IMR-90 (cell line): Measurements from ENCODE around the gene PIP4K2A. TPM values are rescaled to one million over a fixed set of nuclear protein-coding genes. Genes with fewer than 3 reads are reported as not detected.

Experiments used
- ATAC-seq: fragments of 200-7000 bp; cut with Tn5 transposase; 2 replicates; pipeline ENCODE4 v1.9.1; 2020; ENCODE audit warnings: low read depth, mild to moderate bottlenecking, moderate library complexity
- BruUV-seq: library from RNA; stranded (reverse); fragments of 400-500 nt; replicated peaks from 2 replicates; lab custom pipeline; 2021; lab: Mats Ljungman, UMichigan
- CTCF ChIA-PET: fragments of 300-600 bp; formaldehyde crosslinking; extraction: SDS; loops from one replicate; lab custom pipeline; 2021; ENCODE audit warnings: antibody characterized with exemption; lab: Yijun Ruan, JAX
- POLR2A ChIA-PET: fragments of 300-600 bp; sonication (Branson Sonifier 250); formaldehyde crosslinking; loops from one replicate; lab custom pipeline; 2022; ENCODE audit warnings: antibody characterized with exemption; ENCODE audit not compliant: unreplicated experiment; lab: Charles Lee
- DNase-seq: peaks from one replicate; pipeline ENCODE4 v3.0.0; 2013
- H2AFZ ChIP-seq: replicated peaks from 2 replicates; pipeline ENCODE3; 2013; ENCODE audit warnings: low read length, mild to moderate bottlenecking; ENCODE audit not compliant: poor library complexity
- H2AK5ac ChIP-seq: 2 replicates; pipeline ENCODE4 v1.6.1; 2013; ENCODE audit warnings: low read depth, low read length, inconsistent platforms
- H2AK9ac ChIP-seq: replicated peaks from 2 replicates; pipeline ENCODE3; 2013; ENCODE audit warnings: mild to moderate bottlenecking, low read depth, low read length, moderate library complexity; ENCODE audit not compliant: poor library complexity
- H2BK120ac ChIP-seq: 2 replicates; pipeline ENCODE4 v1.6.1; 2013; ENCODE audit warnings: low read depth, low read length, inconsistent platforms
- H2BK15ac ChIP-seq: 3 replicates; pipeline ENCODE4 v1.6.1; 2013; ENCODE audit warnings: low read depth, low read length, inconsistent platforms
- H2BK20ac ChIP-seq: 2 replicates; pipeline ENCODE4 v1.6.1; 2013; ENCODE audit warnings: low read depth, mild to moderate bottlenecking, inconsistent platforms, low read length, moderate library complexity
- H2BK5ac ChIP-seq: 2 replicates; pipeline ENCODE4 v1.6.1; 2013; ENCODE audit warnings: mild to moderate bottlenecking, low read depth, low read length, inconsistent platforms; ENCODE audit not compliant: poor library complexity, severe bottlenecking
- H3K14ac ChIP-seq: replicated peaks from 2 replicates; pipeline ENCODE4 v1.6.1; 2013; ENCODE audit warnings: low read depth, low read length, inconsistent platforms
- H3K18ac ChIP-seq: 2 replicates; pipeline ENCODE4 v1.6.1; 2013; ENCODE audit warnings: low read depth, low read length, control low read depth
- H3K23ac ChIP-seq: 2 replicates; pipeline ENCODE4 v1.6.1; 2013; ENCODE audit warnings: low read depth, low read length, inconsistent platforms
- H3K27ac ChIP-seq: 2 replicates; pipeline ENCODE4 v1.5.1; 2013; ENCODE audit warnings: mild to moderate bottlenecking, control low read depth, low read length; ENCODE audit not compliant: insufficient read depth
- H3K27me3 ChIP-seq: 2 replicates; pipeline ENCODE4 v1.6.1; 2013; ENCODE audit warnings: low read length; ENCODE audit not compliant: control insufficient read depth, insufficient read depth
- H3K36me3 ChIP-seq: 2 replicates; pipeline ENCODE4 v1.6.1; 2013; ENCODE audit warnings: low read length, mixed read lengths; ENCODE audit not compliant: control insufficient read depth, insufficient read depth
- H3K4ac ChIP-seq: 2 replicates; pipeline ENCODE4 v1.6.1; 2013; ENCODE audit warnings: low read depth, low read length, inconsistent platforms
- H3K4me1 ChIP-seq: 2 replicates; pipeline ENCODE4 v1.6.1; 2013; ENCODE audit warnings: low read length, mixed read lengths; ENCODE audit not compliant: control insufficient read depth, insufficient read depth
- H3K4me2 ChIP-seq: 2 replicates; pipeline ENCODE4 v1.6.1; 2013; ENCODE audit warnings: low read depth, mild to moderate bottlenecking, control low read depth, low read length, moderate library complexity
- H3K4me3 ChIP-seq: 2 replicates; pipeline ENCODE4 v1.5.1; 2013; ENCODE audit warnings: low read depth, mild to moderate bottlenecking, control low read depth, low read length, moderate library complexity; ENCODE audit not compliant: insufficient read depth
- H3K56ac ChIP-seq: 2 replicates; pipeline ENCODE4 v1.6.1; 2013; ENCODE audit warnings: low read length, inconsistent platforms; ENCODE audit not compliant: insufficient read depth; ENCODE audit errors: extremely low read depth
- H3K79me1 ChIP-seq, 2 experiments: 2 replicates each; pipeline ENCODE4 v1.6.1; 2013; ENCODE audit warnings: low read length in 2 of 2, inconsistent platforms in 1 of 2, low read depth in 1 of 2
- H3K9ac ChIP-seq: 2 replicates; pipeline ENCODE4 v1.6.1; 2013; ENCODE audit warnings: low read depth, low read length, control low read depth
- H3K9me1 ChIP-seq: 2 replicates; pipeline ENCODE4 v1.6.1; 2013; ENCODE audit warnings: low read length, inconsistent platforms; ENCODE audit not compliant: insufficient read depth
- H3K9me3 ChIP-seq: 2 replicates; pipeline ENCODE4 v1.6.1; 2013; ENCODE audit warnings: low read length; ENCODE audit not compliant: control insufficient read depth, insufficient read depth
- H4K20me1 ChIP-seq: 2 replicates; pipeline ENCODE4 v1.6.1; 2013; ENCODE audit warnings: low read length, inconsistent platforms; ENCODE audit not compliant: insufficient read depth
- H4K5ac ChIP-seq: 2 replicates; pipeline ENCODE4 v1.6.1; 2013; ENCODE audit warnings: mild to moderate bottlenecking, low read depth, low read length, control low read depth
- H4K8ac ChIP-seq, 2 experiments: 2 replicates each; pipeline ENCODE4 v1.6.1; 2013; ENCODE audit warnings: low read depth in 2 of 2, low read length in 2 of 2, control low read depth in 1 of 2, inconsistent platforms in 1 of 2
- H4K91ac ChIP-seq: 2 replicates; pipeline ENCODE4 v1.6.1; 2013; ENCODE audit warnings: low read depth, low read length, inconsistent platforms; ENCODE audit not compliant: insufficient read depth
- BHLHE40 ChIP-seq: fragments of 150-350 bp; IDR thresholded peaks from 2 replicates; pipeline ENCODE4 v1.6.1; 2016; ENCODE audit warnings: mild to moderate bottlenecking, low read depth, low read length
- CEBPB ChIP-seq: IDR thresholded peaks from 2 replicates; pipeline ENCODE4 v1.6.1; 2012; ENCODE audit warnings: low read depth, low read length, improper control_type of control experiment
- CHD1 ChIP-seq: IDR thresholded peaks from 2 replicates; pipeline ENCODE4 v1.6.1; 2012; ENCODE audit warnings: low read depth, low read length, improper control_type of control experiment
- FOS ChIP-seq: fragments of 150-350 bp; IDR thresholded peaks from 2 replicates; pipeline ENCODE4 v1.6.1; 2016; ENCODE audit warnings: low read depth, low read length
- MAFK ChIP-seq: IDR thresholded peaks from 2 replicates; pipeline ENCODE4 v1.6.1; 2012; ENCODE audit warnings: low read depth, low read length, improper control_type of control experiment
- MAZ ChIP-seq: IDR thresholded peaks from 2 replicates; pipeline ENCODE4 v1.6.1; 2012; ENCODE audit warnings: low read depth, mild to moderate bottlenecking, low read length, improper control_type of control experiment, moderate library complexity, borderline replicate concordance
- MXI1 ChIP-seq: IDR thresholded peaks from 2 replicates; pipeline ENCODE4 v1.6.1; 2012; ENCODE audit warnings: low read depth, mild to moderate bottlenecking, low read length, moderate library complexity, borderline replicate concordance
- POLR2A ChIP-seq: IDR thresholded peaks from 2 replicates; pipeline ENCODE4 v1.6.1; 2012; ENCODE audit warnings: mild to moderate bottlenecking, low read depth, low read length
- RAD21 ChIP-seq: IDR thresholded peaks from 2 replicates; pipeline ENCODE4 v1.6.1; 2012; ENCODE audit warnings: low read length, improper control_type of control experiment
- RCOR1 ChIP-seq: IDR thresholded peaks from 2 replicates; pipeline ENCODE4 v1.6.1; 2012; ENCODE audit warnings: mild to moderate bottlenecking, low read length, improper control_type of control experiment; ENCODE audit not compliant: insufficient replicate concordance
- RFX5 ChIP-seq: IDR thresholded peaks from 2 replicates; pipeline ENCODE4 v1.8.0; 2012; ENCODE audit warnings: low read depth, mild to moderate bottlenecking, low read length, moderate library complexity
- SMC3 ChIP-seq: fragments of 150-350 bp; IDR thresholded peaks from 2 replicates; pipeline ENCODE4 v1.6.1; 2016; ENCODE audit warnings: low read depth, mild to moderate bottlenecking, antibody characterized with exemption, low read length, moderate library complexity
- WGBS, 2 experiments: methylation state at CpG; one replicate each; pipeline versions ENCODE4 v1.1.5 to v1.1.7; 2013; ENCODE audit warnings: missing lambda C conversion rate in 2 of 2; ENCODE audit not compliant: insufficient read length in 1 of 2; ENCODE audit errors: extremely low coverage in 2 of 2; 5-methylcytosine and 5-hydroxymethylcytosine counted together
- dilution Hi-C: fragments of 300-500 bp; cut with HindIII; formaldehyde crosslinking; loops from one replicate; pipeline ENCODE4 v1.14.3; 2018; ENCODE audit warnings: low sequenced_read_pairs; ENCODE audit not compliant: unreplicated experiment
- in situ Hi-C: fragments of 300-500 bp; cut with MboI; formaldehyde crosslinking; loops from 3 replicates; pipeline ENCODE4 v1.14.3; 2019; ENCODE audit warnings: low sequenced_read_pairs, inconsistent platforms, mixed read lengths
- intact Hi-C: fragments of 100-400 bp; cut with micrococcal nuclease; formaldehyde crosslinking; loops from 2 replicates; pipeline ENCODE4 v1.10.0; 2022
- polyA plus RNA-seq, 3 experiments: library from polyadenylated mRNA; depleted of rRNA; stranded (reverse); fragments of >200 nt; gene quantifications; 2 replicates each; pipeline ENCODE4 v1.2.3, GENCODE V29; 2012; ENCODE audit warnings: low replicate concordance in 1 of 3
- total RNA-seq: library from RNA; depleted of rRNA; stranded (reverse); fragments of >200 nt; gene quantifications from 2 replicates; pipeline ENCODE4 v1.2.3, GENCODE V29; 2012
- TF ChIP-seq, protein P1 (sequence below): fragments of 150-350 bp; IDR thresholded peaks from 2 replicates; pipeline ENCODE4 v1.6.1; 2016; ENCODE audit warnings: low read depth, mild to moderate bottlenecking, low read length, moderate library complexity, borderline replicate concordance
- TF ChIP-seq, protein P2 (sequence below): fragments of 150-350 bp; IDR thresholded peaks from 2 replicates; pipeline ENCODE4 v1.6.1; 2017; ENCODE audit warnings: mild to moderate bottlenecking, antibody characterized with exemption, low read length, low read depth
- TF ChIP-seq, protein P3 (sequence below): conservative IDR thresholded peaks from 2 replicates; pipeline ENCODE4 v1.5.1; 2012; ENCODE audit warnings: mild to moderate bottlenecking, low read depth, low read length, improper control_type of control experiment

PIP4K2A gene
- total and polyA plus RNA-seq, 2 of the 4 experiments (the other 2 are of a cell fraction), result 9.8 to 18.1 TPM

DNA sequence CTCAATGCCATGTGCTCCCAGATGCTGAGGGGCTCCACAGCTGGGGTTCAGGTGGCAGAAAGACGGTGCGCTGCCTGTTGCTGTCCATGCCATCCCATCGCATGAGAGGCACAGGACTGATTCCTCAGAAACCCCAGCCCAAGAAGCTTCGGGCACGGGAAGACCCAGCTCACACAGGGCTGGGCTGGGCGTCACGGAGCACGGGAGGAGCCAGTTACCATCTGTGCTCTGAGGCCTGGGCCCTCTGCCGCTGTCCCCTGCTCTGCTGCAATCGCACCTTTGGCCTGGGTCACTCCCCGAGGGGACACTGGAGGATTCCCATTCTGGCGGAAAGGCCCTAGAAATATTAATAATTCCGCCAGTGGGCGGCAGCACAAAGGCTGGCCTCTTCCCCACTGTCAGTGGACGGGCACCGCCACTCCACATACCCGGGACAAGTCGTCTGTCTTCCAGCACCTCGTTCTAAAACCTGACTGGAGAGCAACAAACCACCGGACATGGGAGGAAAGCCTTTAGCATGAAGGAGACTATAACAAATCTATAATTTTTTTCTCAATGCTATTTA is 92.1 kb downstream of the PIP4K2A start:
- Histone ChIP-seq H2BK5ac (peak overlapping the region; percentile 15), H4K20me1 (0 out of 2 replicates have a peak, but pooled peaks cover 6% of the 10 kb centered on the region), H3K4ac (peak overlapping the region; percentile 43; the same call in 1 of the 2 replicates), H3K9ac (no peak overlapping the region), H3K23ac (no peak overlapping the region), H3K9me3 (no peaks in the 10 kb centered on the region), H4K8ac (no peak overlapping the region), H4K91ac (0 out of 2 replicates have a peak overlapping the region, but pooled peaks have one; percentile 23), H3K79me1 (peaks cover 21 to 56% of the 10 kb centered on the region in 2 experiments), H3K36me3 (no peaks in the 10 kb centered on the region), H2BK20ac (0 out of 2 replicates have a peak overlapping the region, but pooled peaks have one; percentile 29), H3K56ac (no peak overlapping the region), H2BK120ac (peak overlapping the region; percentile 29; the same call in 1 of the 2 replicates), H3K27ac (no peak overlapping the region), H3K18ac (0 out of 2 replicates have a peak overlapping the region, but pooled peaks have one; percentile 31), H3K9me1 (peaks cover 25% of the 10 kb centered on the region), H3K4me2 (no peak overlapping the region), H2AFZ (no peak overlapping the region), H4K5ac (no peak overlapping the region), H3K14ac (no peak overlapping the region; the same call in 1 of the 2 replicates), H2AK5ac (peak overlapping the region; percentile 54), H3K27me3 (no peaks in the 10 kb centered on the region), H3K4me3 (no peak overlapping the region), H3K4me1 (peaks cover 33% of the 10 kb centered on the region), H2AK9ac (peak overlapping the region; percentile 5), H2BK15ac (no peak overlapping the region)
- CTCF ChIA-PET, result no interaction called here
- no TSS peak for BruUV-seq
- dilution Hi-C loops (no loop called here), intact Hi-C loops (loop anchor here (5.0 kb wide), 1 partner anchor 195 kb away; no protein-coding TSS in a partner anchor), in situ Hi-C loops (loop anchor here (25.0 kb wide), 1 partner anchor 1110 kb away; no protein-coding TSS in a partner anchor)
- no peak for ATAC-seq
- 100% methylated on average over 2 of the region's 20 CpGs; no CpG with 5 or more reads in 1 of the 2 experiments for WGBS, 2 experiments
- POLR2A ChIA-PET, result no interaction called here
- DNase-seq, result no peak
- TF ChIP-seq RCOR1, result no peak
- TF ChIP-seq FOS, result no peak
- TF ChIP-seq MXI1, result no peak
- no peak for TF ChIP-seq BHLHE40
- no peak for TF ChIP-seq SMC3
- TF ChIP-seq CHD1, result no peak
- TF ChIP-seq, protein P1, sequence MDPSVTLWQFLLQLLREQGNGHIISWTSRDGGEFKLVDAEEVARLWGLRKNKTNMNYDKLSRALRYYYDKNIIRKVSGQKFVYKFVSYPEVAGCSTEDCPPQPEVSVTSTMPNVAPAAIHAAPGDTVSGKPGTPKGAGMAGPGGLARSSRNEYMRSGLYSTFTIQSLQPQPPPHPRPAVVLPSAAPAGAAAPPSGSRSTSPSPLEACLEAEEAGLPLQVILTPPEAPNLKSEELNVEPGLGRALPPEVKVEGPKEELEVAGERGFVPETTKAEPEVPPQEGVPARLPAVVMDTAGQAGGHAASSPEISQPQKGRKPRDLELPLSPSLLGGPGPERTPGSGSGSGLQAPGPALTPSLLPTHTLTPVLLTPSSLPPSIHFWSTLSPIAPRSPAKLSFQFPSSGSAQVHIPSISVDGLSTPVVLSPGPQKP, result no peak
- no peak for TF ChIP-seq RAD21
- no peak for TF ChIP-seq MAZ
- no peak for TF ChIP-seq MAFK
- TF ChIP-seq, protein P2, sequence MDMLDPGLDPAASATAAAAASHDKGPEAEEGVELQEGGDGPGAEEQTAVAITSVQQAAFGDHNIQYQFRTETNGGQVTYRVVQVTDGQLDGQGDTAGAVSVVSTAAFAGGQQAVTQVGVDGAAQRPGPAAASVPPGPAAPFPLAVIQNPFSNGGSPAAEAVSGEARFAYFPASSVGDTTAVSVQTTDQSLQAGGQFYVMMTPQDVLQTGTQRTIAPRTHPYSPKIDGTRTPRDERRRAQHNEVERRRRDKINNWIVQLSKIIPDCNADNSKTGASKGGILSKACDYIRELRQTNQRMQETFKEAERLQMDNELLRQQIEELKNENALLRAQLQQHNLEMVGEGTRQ, result no peak
- TF ChIP-seq CEBPB, result no peak
- TF ChIP-seq, protein P3, sequence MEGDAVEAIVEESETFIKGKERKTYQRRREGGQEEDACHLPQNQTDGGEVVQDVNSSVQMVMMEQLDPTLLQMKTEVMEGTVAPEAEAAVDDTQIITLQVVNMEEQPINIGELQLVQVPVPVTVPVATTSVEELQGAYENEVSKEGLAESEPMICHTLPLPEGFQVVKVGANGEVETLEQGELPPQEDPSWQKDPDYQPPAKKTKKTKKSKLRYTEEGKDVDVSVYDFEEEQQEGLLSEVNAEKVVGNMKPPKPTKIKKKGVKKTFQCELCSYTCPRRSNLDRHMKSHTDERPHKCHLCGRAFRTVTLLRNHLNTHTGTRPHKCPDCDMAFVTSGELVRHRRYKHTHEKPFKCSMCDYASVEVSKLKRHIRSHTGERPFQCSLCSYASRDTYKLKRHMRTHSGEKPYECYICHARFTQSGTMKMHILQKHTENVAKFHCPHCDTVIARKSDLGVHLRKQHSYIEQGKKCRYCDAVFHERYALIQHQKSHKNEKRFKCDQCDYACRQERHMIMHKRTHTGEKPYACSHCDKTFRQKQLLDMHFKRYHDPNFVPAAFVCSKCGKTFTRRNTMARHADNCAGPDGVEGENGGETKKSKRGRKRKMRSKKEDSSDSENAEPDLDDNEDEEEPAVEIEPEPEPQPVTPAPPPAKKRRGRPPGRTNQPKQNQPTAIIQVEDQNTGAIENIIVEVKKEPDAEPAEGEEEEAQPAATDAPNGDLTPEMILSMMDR, result no peak
- no peak for TF ChIP-seq POLR2A
- TF ChIP-seq RFX5, result no peak
